ENCODE measurements around the gene ATP11A.
A peak's percentile ranks its signal among the peaks of the same experiment; 100 is the strongest.
"Not testable (repeated sequence)": the region's sequence is repeated elsewhere in the genome, so short reads cannot be mapped to it uniquely, and the experiment has no call there.

The ATP11A gene

DNA sequence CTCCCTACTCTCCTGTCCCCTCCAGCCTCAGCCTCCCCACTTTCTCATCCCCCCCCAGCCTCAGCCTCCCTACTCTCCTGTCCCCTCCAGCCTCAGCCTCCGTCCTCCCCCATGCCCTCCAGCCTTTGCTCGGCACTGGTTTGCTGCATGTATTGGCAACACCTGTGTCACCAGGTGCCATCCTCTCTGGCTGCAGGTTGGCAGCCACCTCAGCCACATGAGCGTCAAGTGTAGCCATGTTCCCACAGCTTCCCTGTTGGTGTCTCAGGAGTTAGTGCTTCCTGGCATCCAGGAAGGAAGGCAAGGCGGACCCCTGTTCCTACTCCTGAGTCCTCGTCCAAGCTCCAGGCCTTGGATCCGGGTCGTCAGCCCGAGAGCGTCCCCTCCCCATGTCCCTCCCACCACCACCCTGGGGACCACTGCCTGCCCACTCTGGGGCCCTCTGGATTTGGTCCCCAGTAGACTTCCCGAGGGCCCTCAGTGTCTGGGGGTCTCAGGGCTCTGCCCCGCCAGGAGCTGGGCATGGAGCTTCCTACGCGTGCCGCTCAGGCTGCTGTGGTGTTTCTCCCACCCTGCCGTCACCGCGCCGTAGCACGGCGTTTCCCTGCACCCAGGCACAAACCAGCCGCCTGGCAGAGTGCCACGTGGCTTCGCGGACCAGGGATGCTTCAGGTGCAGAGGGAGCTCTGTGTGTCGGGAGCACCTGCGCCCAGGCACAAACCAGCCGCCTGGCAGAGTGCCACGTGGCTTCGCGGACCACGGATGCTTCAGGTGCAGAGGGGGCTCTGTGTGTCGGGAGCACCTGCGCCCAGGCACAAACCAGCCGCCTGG lies 150.8 kb downstream of the ATP11A start:
- no peak for DNase-seq (ENCODE audit: low read depth)

DNA sequence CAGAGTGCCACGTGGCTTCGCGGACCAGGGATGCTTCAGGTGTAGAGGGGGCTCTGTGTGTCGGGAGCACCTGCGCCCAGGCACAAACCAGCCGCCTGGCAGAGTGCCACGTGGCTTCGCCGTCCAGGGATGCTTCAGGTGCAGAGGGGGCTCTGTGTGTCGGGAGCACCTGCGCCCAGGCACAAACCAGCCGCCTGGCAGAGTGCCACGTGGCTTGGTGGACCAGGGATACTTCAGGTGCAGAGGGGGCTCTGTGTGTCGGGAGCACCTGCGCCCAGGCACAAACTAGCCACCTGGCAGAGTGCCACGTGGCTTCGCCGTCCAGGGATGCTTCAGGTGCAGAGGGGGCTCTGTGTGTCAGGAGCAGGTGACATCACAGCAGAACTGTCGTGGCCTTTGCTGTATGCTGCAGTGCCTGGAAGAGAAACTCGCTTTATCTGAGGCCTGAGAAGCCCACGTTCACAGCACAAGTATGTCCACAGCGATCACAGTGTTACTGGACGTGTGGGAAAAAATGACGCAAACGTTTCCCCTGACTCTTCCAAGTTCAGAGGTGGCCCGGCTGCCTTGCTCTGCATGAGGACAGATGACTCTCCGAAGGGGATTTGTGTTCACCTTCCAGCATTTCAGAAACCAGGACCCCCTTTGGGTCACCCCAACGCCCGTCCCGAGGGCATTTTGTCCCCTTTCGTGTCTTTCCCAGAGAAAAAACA lies 151.6 kb downstream of the ATP11A start:
- not testable (repeated sequence) for DNase-seq (ENCODE audit: low read depth)

DNA sequence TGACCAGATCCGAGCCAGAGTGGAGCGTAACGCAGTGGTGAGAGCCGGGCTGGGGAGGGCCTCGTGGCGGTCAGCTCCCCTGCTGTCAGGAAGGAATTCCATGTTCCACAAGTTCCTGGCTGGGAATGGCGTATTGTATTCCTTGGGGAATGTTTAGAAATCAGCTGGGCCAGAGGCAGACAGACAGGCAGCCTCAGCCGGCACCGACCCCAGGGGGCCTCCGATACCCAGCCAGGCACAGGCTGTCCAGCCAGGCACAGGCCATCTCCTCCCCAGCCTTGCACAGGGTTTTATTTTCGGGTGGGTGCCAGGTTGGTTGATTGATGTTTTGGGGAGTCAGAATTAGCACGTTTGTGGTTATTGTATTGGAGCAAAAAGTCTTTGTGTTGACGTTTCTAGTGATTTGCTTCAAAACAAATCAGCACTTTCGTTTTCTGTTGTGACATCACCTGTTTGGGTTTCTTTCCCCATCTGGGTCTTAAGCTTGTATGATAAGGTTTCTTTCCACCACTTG lies 152.6 kb downstream of the ATP11A start:
- DNase-seq (ENCODE audit: low read depth), result no peak

DNA sequence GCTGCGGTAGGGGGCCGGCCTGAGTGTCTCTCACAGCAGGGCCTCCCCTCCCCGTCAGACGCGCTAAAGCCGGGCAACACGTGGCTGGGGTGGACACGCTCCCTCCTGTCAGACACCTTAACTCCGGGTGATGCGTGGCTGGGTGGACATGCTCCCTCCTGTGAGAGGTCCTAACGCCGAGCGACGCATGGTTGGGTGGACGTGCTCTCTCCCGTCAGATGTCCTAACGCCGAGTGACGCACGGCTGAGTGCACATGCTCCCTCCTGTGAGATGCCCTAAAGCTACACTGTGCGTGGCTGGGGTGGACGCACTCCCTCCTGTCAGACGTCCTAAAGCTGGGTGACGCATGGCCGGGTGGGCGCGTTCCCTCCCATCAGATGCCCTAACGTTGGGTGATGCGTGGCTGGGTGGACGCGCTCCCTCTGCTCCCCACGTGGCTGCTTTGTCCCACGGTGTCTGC lies 153.1 kb downstream of the ATP11A start:
- DNase-seq (ENCODE audit: low read depth), result no peak

DNA sequence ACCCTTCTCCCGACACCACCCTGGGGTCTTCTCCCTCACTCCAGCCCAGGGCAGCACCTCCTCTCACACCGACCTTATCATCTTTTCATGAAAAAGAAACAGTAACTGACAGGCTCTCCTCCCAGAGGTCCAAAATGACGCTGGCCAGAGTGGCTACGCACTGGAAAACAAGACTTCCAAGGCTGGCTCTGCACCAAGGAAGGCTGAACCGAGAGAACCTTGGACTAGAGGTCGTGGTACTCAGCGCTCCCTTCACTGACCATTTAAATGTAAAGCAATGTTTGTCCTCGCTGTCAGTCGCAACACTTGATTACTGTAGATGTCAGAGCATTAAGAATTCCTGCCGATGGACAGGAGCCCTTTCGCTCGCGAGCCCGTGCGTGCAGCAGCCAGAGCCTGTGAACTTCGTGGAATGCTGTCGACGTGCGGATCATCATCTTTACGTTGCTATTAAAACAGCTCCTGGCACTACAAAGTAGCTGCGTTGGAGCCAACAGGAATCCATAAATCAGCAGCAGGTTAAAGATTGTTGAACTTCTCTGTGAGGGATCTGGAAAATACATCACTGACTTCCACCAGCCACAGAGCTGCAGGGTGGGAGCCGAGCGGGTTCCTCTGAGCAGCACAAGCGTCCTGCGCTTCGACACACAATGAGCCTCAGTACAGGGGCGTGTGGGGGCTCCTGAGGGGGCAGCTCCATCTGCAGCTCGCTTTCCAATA lies 153.7 kb downstream of the ATP11A start:
- DNase-seq (ENCODE audit: low read depth), result no peak

DNA sequence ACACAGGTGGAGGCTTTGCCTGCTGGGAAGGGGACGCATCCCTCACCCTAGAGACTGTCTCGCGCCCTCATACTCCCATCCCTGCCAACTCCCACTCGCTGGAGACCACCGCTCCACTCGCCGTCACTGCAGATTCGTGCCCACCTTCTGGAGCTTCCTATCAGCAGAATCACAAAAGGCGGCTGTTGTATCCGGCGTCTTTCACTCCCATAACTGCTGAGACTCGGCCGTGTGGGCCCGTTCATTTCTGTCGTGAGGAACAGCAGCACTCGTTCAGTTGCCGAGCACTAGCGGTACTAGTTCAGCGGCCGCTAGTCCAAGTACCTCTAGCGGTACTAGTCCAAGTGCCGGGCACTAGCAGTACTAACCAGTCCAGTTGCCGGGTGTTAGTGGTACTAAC lies 154.6 kb downstream of the ATP11A start:
- DNase-seq (ENCODE audit: low read depth), result no peak

DNA sequence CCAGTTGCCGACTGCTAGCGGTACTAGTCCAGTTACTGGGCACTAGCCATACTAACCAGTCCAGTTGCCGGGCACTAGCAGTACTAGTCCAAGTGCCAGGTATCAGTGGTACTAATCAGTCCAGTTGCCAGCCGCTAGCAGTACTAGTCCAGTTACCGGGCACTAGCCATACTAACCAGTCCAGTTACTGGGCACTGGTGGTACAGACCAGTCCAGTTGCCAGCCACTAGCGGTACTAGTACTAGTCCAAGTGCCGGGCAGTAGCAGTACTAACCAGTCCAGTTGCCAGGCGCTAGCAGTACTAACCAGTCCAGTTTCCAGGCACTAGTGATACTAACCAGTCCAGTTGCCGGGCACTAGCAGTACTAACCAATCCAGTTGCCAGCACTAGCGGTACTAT lies 155.0 kb downstream of the ATP11A start:
- DNase-seq (ENCODE audit: low read depth), result no peak

DNA sequence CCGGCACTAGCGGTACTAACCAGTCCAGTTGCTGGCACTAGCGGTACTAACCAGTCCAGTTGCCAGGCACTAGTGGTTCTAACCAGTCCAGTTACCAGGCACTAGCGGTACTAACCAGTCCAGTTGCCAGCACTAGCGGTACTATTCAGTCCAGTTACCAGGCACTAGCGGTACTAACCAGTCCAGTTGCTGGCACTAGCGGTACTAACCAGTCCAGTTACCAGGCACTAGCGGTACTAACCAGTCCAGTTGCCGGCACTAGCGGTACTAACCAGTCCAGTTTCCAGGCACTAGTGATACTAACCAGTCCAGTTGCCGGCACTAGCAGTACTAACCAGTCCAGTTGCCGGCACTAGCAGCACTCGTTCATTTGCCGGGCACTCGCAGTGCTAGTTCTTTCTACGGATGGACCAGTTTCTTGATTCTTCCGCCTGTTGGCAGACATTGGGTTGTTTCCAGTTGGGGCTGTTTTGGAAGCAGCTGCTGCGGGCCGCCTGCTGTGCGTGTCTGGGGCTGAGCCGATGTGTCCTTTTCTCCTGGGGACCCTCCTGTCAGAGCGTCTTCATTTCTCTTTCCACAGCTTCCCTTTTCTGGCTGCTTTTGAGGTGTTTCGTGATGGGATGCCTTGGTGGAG lies 155.8 kb downstream of the ATP11A start:
- no peak for DNase-seq (ENCODE audit: low read depth)

DNA sequence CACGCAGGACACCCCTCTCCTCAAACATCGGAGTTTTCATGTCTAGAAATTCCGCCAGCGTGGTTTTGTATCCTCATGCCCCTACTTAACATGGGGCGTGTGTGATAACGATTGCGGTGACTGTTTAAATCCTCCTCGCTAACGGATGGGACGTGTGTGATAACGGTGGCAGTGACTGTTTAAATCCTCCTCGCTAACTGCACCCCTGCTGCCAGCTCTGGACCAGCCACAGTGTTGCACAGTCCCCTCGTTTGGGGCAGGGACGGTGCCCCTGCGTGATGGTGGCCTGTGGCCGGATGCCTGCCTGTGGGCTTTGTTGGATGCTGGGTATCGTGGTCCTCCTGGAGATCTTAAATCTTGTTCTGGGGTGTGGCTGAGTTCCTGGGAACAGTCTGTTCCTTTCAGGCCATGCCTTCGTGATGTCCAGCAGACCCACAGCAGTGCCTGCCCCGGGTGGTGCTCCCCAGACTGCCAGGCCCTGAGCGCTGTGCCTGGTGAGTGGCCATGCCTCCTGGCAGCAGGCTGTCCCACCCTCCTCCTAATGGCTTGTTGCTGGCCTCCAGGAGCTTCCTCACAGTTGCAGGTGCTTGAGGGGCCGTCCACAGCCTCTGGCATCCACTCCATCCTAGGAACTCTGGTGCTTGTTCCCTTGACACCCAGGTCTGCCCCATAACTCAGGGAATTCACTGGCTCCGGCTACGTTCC lies 156.7 kb downstream of the ATP11A start:
- no peak for DNase-seq (ENCODE audit: low read depth)

DNA sequence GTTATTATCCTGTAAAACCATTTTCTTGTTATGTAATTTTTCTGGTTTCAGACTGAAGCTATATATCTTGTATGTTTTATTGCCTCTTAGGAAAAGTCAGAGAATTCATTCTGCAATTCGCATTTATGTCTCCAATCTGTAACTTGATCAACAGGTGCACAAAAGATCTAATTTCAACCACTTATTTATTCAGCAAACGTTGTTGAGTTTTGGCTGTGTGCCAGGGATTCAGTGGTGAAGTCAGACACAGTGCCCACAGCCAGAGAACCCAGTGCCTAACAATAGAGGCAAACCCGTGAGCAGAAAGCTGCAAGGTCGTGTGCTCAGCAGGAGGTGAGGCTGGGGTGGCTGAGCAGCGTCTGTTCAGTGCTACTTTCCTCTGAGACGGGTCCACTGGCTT lies 159.7 kb downstream of the ATP11A start:
- no peak for DNase-seq (ENCODE audit: low read depth)

DNA sequence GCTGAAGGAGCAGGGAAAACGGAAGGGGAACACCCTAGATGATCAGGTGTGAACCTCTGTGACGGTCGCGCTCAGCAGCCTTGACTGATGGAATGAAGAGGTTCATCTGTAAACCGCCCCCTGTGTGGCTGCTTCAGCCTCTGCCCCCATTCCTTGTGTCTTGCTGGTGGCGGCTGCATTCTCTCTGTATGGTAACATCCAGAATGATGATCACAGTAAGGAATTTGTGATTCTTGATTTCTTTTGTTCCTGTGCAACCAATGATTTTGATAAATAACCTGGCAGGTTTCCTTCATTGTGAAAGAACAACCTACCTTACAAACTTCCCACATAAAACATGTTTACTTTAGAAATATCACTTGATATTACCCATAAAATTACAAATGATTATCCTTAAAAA lies 160.4 kb downstream of the ATP11A start:
- DNase-seq (ENCODE audit: low read depth), result no peak

DNA sequence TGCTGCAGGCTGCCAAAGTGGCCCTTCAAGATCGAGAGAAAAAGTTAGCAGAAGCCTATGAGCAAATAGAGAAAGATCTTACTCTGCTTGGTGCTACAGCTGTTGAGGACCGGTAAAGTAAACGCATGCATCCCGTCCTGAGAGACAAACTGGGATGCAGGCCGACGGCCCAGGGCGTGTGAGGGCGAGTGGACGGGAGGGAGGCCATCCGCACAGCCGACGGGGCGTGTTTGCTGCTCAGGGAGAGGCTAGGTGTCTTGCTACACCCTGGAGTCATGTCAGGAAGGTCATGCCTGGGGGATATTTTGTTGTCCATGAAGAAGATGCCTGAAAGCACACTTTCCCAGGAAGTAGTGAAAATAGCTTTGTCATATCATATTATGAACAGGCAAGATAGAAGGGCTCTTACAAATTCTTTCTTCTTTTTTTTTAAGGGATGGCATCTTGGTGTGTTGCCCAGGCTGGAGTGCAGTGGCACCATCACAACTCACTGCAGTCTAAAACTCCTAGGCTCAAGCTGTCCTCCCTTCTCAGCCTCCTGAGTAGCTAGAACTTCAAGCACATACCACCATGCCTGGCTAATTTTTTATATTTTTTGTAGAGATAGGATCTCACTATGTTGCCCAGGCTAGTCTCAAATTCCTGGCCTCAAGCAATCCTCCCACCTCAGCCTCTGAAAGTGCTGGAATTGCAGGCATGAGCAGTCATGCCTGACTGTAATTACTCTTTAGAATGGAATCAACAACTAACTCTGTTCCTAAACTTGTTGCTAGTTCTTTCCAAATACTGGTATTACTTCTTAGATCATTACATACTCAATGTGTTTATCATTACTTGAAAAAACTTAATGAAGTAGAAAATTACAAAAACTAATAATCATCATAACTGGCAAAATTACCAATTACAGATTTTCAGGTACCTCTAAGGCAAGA lies 161.5 kb downstream of the ATP11A start:
- DNase-seq (ENCODE audit: low read depth), result no peak

DNA sequence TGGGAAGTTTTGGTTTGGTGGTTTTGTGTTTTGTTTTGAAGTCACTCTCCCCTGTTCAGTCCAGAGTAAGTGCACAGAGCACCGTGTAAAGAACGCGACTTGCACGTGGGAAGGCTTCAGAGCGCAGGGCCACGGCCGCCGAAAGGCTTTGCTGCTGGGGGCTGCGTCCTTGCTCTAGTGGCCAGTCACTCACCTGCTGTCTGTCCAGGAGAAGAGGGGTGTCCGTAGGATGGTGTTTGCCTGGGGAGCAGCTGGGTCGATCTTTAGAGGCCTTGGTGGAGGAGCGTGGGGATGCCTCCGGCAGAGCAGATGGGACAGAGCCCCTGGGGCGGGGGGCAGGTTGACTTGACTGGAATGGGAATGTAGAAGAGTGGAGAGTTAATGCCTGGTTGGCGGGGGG lies 162.6 kb downstream of the ATP11A start:
- DNase-seq (ENCODE audit: low read depth), result no peak

DNA sequence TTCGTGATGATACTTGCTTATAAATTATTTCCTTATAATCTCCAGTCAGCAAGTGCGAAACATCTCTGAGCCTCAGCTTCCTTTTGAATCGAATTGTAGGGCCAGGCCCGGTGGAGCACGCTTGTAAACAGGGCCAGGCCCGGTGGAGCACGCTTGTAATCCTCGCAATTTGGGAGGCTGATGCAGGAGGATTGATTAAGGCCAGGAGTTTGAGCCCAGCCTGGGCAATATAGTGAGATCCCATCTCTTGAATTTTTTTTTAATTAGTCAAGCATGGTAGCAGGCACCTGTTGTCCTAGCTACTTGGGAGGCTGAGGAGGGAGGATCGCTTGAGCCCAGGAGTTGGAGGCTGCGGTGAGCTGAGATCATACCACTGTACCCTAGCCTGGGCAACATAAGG lies 163.0 kb downstream of the ATP11A start:
- DNase-seq (ENCODE audit: low read depth), result no peak

DNA sequence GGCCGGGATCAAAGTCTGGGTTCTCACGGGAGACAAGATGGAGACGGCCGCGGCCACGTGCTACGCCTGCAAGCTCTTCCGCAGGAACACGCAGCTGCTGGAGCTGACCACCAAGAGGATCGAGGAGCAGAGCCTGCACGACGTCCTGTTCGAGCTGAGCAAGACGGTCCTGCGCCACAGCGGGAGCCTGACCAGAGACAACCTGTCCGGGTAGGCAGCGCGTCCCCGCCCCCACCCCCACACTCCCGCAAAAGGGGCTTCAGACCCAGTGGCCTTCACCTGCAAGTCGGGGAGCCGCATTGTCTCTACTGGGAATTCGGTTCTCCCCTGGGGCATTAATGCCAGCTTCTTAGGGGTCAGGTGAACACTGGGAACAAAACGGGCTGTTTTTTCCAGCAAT lies 164.5 kb downstream of the ATP11A start:
- no peak for DNase-seq (ENCODE audit: low read depth)

DNA sequence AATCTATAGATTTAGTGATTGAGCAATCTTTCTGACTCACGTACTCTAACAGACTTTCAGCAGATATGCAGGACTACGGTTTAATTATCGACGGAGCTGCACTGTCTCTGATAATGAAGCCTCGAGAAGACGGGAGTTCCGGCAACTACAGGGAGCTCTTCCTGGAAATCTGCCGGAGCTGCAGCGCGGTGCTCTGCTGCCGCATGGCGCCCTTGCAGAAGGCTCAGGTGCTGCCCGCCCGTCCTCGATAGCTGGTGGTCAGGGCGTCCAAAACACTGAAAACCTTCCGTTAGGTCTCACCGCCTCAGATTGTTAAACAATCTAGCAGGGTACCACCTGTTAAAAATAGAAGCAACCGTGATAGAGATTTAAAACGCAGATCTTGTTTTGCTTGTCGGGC lies 166.0 kb downstream of the ATP11A start:
- no peak for DNase-seq (ENCODE audit: low read depth)

DNA sequence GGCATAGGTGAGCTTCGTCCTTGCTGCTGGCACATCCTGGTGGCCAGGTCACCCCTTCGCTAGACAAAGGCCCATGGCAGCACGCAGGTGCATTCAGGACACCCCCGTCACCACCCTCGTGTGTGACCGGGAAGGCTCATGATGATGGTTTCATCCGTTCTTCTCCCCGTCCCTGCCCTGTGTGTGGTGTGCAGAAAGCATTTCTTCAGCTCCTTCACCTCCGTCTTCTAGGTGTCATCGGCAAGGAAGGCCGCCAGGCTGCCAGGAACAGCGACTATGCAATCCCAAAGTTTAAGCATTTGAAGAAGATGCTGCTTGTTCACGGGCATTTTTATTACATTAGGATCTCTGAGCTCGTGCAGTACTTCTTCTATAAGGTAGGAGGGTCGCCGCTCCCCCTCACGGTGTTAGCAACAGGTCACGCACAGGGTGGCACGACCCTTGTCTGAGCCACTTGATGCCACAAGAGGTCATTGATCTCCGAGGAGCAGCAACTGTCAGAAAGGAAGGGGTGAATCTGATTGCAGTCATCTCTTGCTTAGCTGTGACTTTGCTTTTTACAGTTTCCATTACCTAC lies 168.2 kb downstream of the ATP11A start:
- no peak for DNase-seq (ENCODE audit: low read depth)

DNA sequence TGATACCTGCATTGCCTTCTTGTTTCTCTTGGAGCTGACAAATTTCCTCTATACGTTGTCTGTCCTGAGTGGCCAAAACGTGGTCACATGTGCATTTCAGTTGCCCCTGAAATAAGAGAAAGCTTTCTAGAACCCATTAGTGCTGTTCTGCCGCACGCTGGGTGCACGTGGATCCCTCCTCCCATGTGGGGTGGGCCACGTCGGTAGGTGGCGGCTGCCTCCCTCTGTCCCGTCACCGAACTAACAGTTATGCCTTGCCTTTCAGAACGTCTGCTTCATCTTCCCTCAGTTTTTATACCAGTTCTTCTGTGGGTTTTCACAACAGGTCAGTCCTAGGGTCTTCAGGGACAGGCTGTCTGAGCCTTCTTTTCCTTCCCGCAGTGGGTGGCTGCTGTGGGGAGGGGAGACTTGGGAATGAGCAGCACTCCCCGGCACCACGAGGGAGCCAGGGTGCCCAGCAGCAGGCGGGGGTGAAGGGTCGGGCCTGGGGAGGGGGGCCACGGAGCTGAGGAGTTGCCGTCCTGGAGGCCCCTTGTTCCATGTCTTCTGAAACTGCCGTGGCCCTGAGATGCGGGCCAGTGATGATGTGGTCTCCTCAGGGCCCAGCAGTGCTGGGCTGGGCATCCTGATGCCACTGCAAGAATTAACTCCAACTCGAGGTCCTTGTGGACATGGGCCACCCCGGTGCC lies 169.4 kb downstream of the ATP11A start:
- DNase-seq (ENCODE audit: low read depth), result no peak

DNA sequence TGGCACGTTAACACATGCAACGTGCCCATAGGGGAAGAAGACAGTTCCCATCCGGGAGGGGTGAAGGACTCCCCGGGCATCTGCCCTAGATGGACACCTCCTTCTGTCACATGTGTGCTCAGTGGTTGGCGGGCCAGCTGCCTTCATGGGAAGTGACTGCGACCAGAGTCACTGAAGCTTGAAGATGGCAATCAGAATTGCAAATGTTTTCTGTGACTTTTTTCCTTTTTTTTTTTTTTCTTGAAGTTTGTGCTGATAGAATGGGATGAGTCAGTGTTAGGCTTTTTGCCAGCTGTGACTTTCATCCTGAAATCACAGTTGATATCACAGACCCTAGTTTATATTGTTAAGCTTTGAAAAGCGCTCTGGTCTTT lies 170.0 kb downstream of the ATP11A start:
- DNase-seq (ENCODE audit: low read depth), result peak; percentile 17

All from fibroblast of the conjunctiva (primary cell).